ENCODE results near the gene FAM50A. TPM values are rescaled to one million over a fixed set of nuclear protein-coding genes. Genes with fewer than 3 reads are reported as not detected.
A peak's percentile ranks its signal among the peaks of the same experiment; 100 is the strongest.

The FAM50A gene
- polyA plus RNA-seq, 1 donor from 2014 or later = 31.3 TPM

- peaks cover 3% of the 10 kb centered on the region for H3K36me3 Mint-ChIP-seq
- H3K4me1 Mint-ChIP-seq = peaks cover 7 to 16% (median 14%) of the 10 kb centered on the region in 3 donors
- H3K4me3 Mint-ChIP-seq = peak overlapping the region; percentile 84 to 94 (median 90)
- peaks cover 0 to 2% (median 0%) of the 10 kb centered on the region in 3 donors for H3K9me3 Mint-ChIP-seq
- H3K27me3 Mint-ChIP-seq = no peaks in the 10 kb centered on the region
- peak overlapping the region in 1 of 3 donors; percentile 90 for H3K27ac Mint-ChIP-seq
Observed at GRCh38 chrX:154429711-154430110, 14.2 kb upstream of the FAM50A start.

- Mint-ChIP-seq H3K27ac (peak overlapping the region in 2 of 3 donors; percentile 71 to 73), H3K4me3 (peak overlapping the region in 1 of 4 donors; percentile 48)
Observed at GRCh38 chrX:154430479-154430878, 13.5 kb upstream of the FAM50A start.

GRCh38 chrX:154430916-154431315 lies 13.0 kb upstream of the FAM50A start:
- H3K4me1 Mint-ChIP-seq = peaks cover 7 to 16% (median 14%) of the 10 kb centered on the region in 3 donors
- H3K27me3 Mint-ChIP-seq = no peaks in the 10 kb centered on the region
- peak overlapping the region in 2 of 3 donors; percentile 71 to 73 for H3K27ac Mint-ChIP-seq
- peaks cover 0 to 2% (median 0%) of the 10 kb centered on the region in 3 donors for H3K9me3 Mint-ChIP-seq
- H3K4me3 Mint-ChIP-seq = peak overlapping the region in 2 of 4 donors; percentile 2 to 48
- H3K36me3 Mint-ChIP-seq = peaks cover 3% of the 10 kb centered on the region

More at GRCh38 chrX:154430479-154430878, 13.5 kb upstream of the FAM50A start:
- Mint-ChIP-seq H3K4me1 (peaks cover 7 to 16% (median 14%) of the 10 kb centered on the region in 3 donors), H3K27me3 (no peaks in the 10 kb centered on the region), H3K36me3 (peaks cover 3% of the 10 kb centered on the region), H3K9me3 (peaks cover 0 to 2% (median 0%) of the 10 kb centered on the region in 3 donors)

- Mint-ChIP-seq H3K4me3 (no peak overlapping the region), H3K36me3 (peaks cover 3% of the 10 kb centered on the region), H3K4me1 (peaks cover 7 to 17% (median 16%) of the 10 kb centered on the region in 3 donors), H3K27ac (no peak overlapping the region), H3K9me3 (peaks cover 0 to 2% (median 0%) of the 10 kb centered on the region in 3 donors), H3K27me3 (no peaks in the 10 kb centered on the region)
Observed at GRCh38 chrX:154431341-154431740, 12.6 kb upstream of the FAM50A start.

- H3K36me3 Mint-ChIP-seq = peaks cover 3% of the 10 kb centered on the region
- H3K9me3 Mint-ChIP-seq = peaks cover 0 to 2% (median 0%) of the 10 kb centered on the region in 3 donors
- H3K27ac Mint-ChIP-seq = no peak overlapping the region
- no peaks in the 10 kb centered on the region for H3K27me3 Mint-ChIP-seq
- H3K4me1 Mint-ChIP-seq = peaks cover 7 to 17% (median 16%) of the 10 kb centered on the region in 3 donors
- peak overlapping the region in 1 of 4 donors; percentile 50 for H3K4me3 Mint-ChIP-seq
Observed at GRCh38 chrX:154432210-154432609, 11.7 kb upstream of the FAM50A start.

- Mint-ChIP-seq H3K27ac (peak overlapping the region in 1 of 3 donors; percentile 6), H3K36me3 (peaks cover 3% of the 10 kb centered on the region), H3K4me1 (peaks cover 7 to 17% (median 16%) of the 10 kb centered on the region in 3 donors), H3K4me3 (peak overlapping the region in 1 of 4 donors; percentile 58), H3K9me3 (no peaks in the 10 kb centered on the region), H3K27me3 (no peaks in the 10 kb centered on the region)
Observed at GRCh38 chrX:154433605-154434004, 10.3 kb upstream of the FAM50A start.

- H3K27me3 Mint-ChIP-seq = no peaks in the 10 kb centered on the region
- peak overlapping the region in 1 of 4 donors; percentile 63 for H3K4me3 Mint-ChIP-seq
- peak overlapping the region in 1 of 3 donors; percentile 65 for H3K27ac Mint-ChIP-seq
- peaks cover 2 to 12% (median 11%) of the 10 kb centered on the region in 3 donors for H3K4me1 Mint-ChIP-seq
- H3K36me3 Mint-ChIP-seq = peaks cover 3% of the 10 kb centered on the region
- no peaks in the 10 kb centered on the region for H3K9me3 Mint-ChIP-seq
Observed at GRCh38 chrX:154434394-154435168, 9.4 kb upstream of the FAM50A start.

- peaks cover 3% of the 10 kb centered on the region for H3K36me3 Mint-ChIP-seq
- peak overlapping the region in 2 of 4 donors; percentile 51 to 63 for H3K4me3 Mint-ChIP-seq
- H3K4me1 Mint-ChIP-seq = peaks cover 0 to 9% (median 7%) of the 10 kb centered on the region in 3 donors
- peak overlapping the region in 2 of 3 donors; percentile 65 to 78 for H3K27ac Mint-ChIP-seq
- no peaks in the 10 kb centered on the region for H3K27me3 Mint-ChIP-seq
- H3K9me3 Mint-ChIP-seq = no peaks in the 10 kb centered on the region
Observed at GRCh38 chrX:154435171-154435733, 8.7 kb upstream of the FAM50A start.

- H3K4me1 Mint-ChIP-seq = peaks cover 0 to 6% (median 1%) of the 10 kb centered on the region in 3 donors
- peak overlapping the region; percentile 67 to 89 (median 78) for H3K4me3 Mint-ChIP-seq
- no peaks in the 10 kb centered on the region for H3K9me3 Mint-ChIP-seq
- H3K36me3 Mint-ChIP-seq = peaks cover 3% of the 10 kb centered on the region
- H3K27me3 Mint-ChIP-seq = no peaks in the 10 kb centered on the region
- H3K27ac Mint-ChIP-seq = peak overlapping the region; percentile 47 to 93 (median 92)
Observed at GRCh38 chrX:154436374-154436982, 7.5 kb upstream of the FAM50A start.

- Mint-ChIP-seq H3K4me3 (peak within 1 kb of the TSS; percentile 78 to 89 (median 86)), H3K27me3 (no peaks in the 10 kb centered on the region), H3K27ac (peak within 1 kb of the TSS; percentile 47 to 93 (median 92)), H3K4me1 (peaks cover 0 to 6% (median 0%) of the 10 kb centered on the region in 3 donors), H3K9me3 (no peaks in the 10 kb centered on the region), H3K36me3 (peaks cover 3% of the 10 kb centered on the region)
Observed at GRCh38 chrX:154436983-154437752, 6.8 kb upstream of the FAM50A start, which contains the start of gene GDI1. Gene GDI1, plus strand, starts transcription at chrX:154437154. Its CDS starts 101 bp downstream, at chrX:154437255.

GRCh38 chrX:154437971-154438893 lies 5.7 kb upstream of the FAM50A start:
- no peaks in the 10 kb centered on the region for H3K27me3 Mint-ChIP-seq
- no peaks in the 10 kb centered on the region for H3K9me3 Mint-ChIP-seq

GRCh38 chrX:154439841-154440240 lies 4.1 kb upstream of the FAM50A start:
- peaks cover 0 to 6% (median 2%) of the 10 kb centered on the region in 3 donors for H3K4me1 Mint-ChIP-seq
- H3K9me3 Mint-ChIP-seq = no peaks in the 10 kb centered on the region
- peak overlapping the region in 1 of 4 donors; percentile 72 for H3K4me3 Mint-ChIP-seq
- H3K27me3 Mint-ChIP-seq = no peaks in the 10 kb centered on the region
- H3K27ac Mint-ChIP-seq = peak overlapping the region in 1 of 3 donors; percentile 84
- H3K36me3 Mint-ChIP-seq = no peaks in the 10 kb centered on the region

More at GRCh38 chrX:154437971-154438893, 5.7 kb upstream of the FAM50A start:
- Mint-ChIP-seq H3K4me1 (peaks cover 0 to 6% (median 0%) of the 10 kb centered on the region in 3 donors), H3K27ac (peak overlapping the region in 2 of 3 donors; percentile 72 to 91), H3K4me3 (peak overlapping the region; percentile 68 to 86 (median 80)), H3K36me3 (peaks cover 3% of the 10 kb centered on the region)

GRCh38 chrX:154440623-154441357 lies 3.2 kb upstream of the FAM50A start:
- Mint-ChIP-seq H3K4me3 (peak overlapping the region in 1 of 4 donors; percentile 72), H3K27me3 (no peaks in the 10 kb centered on the region), H3K4me1 (peaks cover 0 to 6% (median 2%) of the 10 kb centered on the region in 3 donors), H3K9me3 (no peaks in the 10 kb centered on the region), H3K27ac (peak overlapping the region in 1 of 3 donors; percentile 84), H3K36me3 (no peaks in the 10 kb centered on the region)
